ENCODE results near the gene APOC3. TPM values are rescaled to one million over a fixed set of nuclear protein-coding genes. Genes with fewer than 3 reads are reported as not detected.

APOC3 gene
- total RNA-seq, 2 donors from 2014 or later: 5.7 TPM; not detected in 1

- no peak overlapping the region for H3K4me3 ChIP-seq
- H3K27me3 ChIP-seq: no peaks in the 10 kb centered on the region
- no peak overlapping the region for H3K9ac ChIP-seq (ENCODE audit: low read depth in 2 of 2, low read length in 2 of 2)
- no peak for TF ChIP-seq CTCF (IDR thresholded peaks at IDR 0.05)
- intact Hi-C loops (cut with DNase I): loop anchor here (5.0 kb wide), 1 partner anchor 44 kb away; the partner anchor contains the start of gene APOA5
- H3K27ac ChIP-seq: no peak overlapping the region
- no peaks in the 10 kb centered on the region for H3K36me3 ChIP-seq
- H3K9me3 ChIP-seq: no peaks in the 10 kb centered on the region
- H3K4me1 ChIP-seq: peaks cover 5% of the 10 kb centered on the region
- no peak for DNase-seq
These were observed 6.9 kb downstream of the APOC3 start for GRCh38 chr11:116836632-116836991.

GRCh38 chr11:116837231-116838091 is 7.8 kb downstream of the APOC3 start, which contains the start of gene APOA1:
Gene APOA1 (minus strand): TSS chr11:116837622. CDS start chr11:116837387, 235 bp downstream.
- Histone ChIP-seq H3K4me1 (peaks cover 5% of the 10 kb centered on the region), H3K36me3 (no peaks in the 10 kb centered on the region), H3K9ac (ENCODE audit: low read depth in 2 of 2, low read length in 2 of 2) (no peak within 1 kb of the TSS), H3K27ac (no peak within 1 kb of the TSS), H3K4me3 (no peak within 1 kb of the TSS), H3K9me3 (no peaks in the 10 kb centered on the region), H3K27me3 (no peaks in the 10 kb centered on the region)
- no peak for DNase-seq
- intact Hi-C loops (cut with DNase I): loop anchor here (5.0 kb wide), 1 partner anchor 45 kb away; the partner anchor contains the start of gene APOA5
- TF ChIP-seq CTCF (IDR thresholded peaks at IDR 0.05): no peak

GRCh38 chr11:116838321-116839084 is 8.8 kb downstream of the APOC3 start:
- H3K4me1 ChIP-seq: peaks cover 5% of the 10 kb centered on the region
- no peaks in the 10 kb centered on the region for H3K27me3 ChIP-seq
- no peak overlapping the region for H3K27ac ChIP-seq
- no peak overlapping the region for H3K9ac ChIP-seq (ENCODE audit: low read depth in 2 of 2, low read length in 2 of 2)
- no peaks in the 10 kb centered on the region for H3K9me3 ChIP-seq
- DNase-seq: no peak
- TF ChIP-seq CTCF (IDR thresholded peaks at IDR 0.05): no peak
- H3K4me3 ChIP-seq: no peak overlapping the region
- intact Hi-C loops (cut with DNase I): loop anchor here (5.0 kb wide), 1 partner anchor 46 kb away; the partner anchor contains the start of gene APOA5
- no peaks in the 10 kb centered on the region for H3K36me3 ChIP-seq

- H3K4me1 ChIP-seq: peaks cover 5% of the 10 kb centered on the region
- intact Hi-C loops (cut with DNase I): no loop called here
- H3K27ac ChIP-seq: no peak overlapping the region
- no peaks in the 10 kb centered on the region for H3K9me3 ChIP-seq
- H3K4me3 ChIP-seq: no peak overlapping the region
- no peak for TF ChIP-seq CTCF (IDR thresholded peaks at IDR 0.05)
- peaks cover 3% of the 10 kb centered on the region for H3K36me3 ChIP-seq
- no peaks in the 10 kb centered on the region for H3K27me3 ChIP-seq
- H3K9ac ChIP-seq (ENCODE audit: low read depth in 2 of 2, low read length in 2 of 2): no peak overlapping the region
- no peak for DNase-seq
These were observed 10.6 kb downstream of the APOC3 start for GRCh38 chr11:116840224-116840745.

GRCh38 chr11:116840746-116841296 is 11.1 kb downstream of the APOC3 start:
- Histone ChIP-seq H3K27me3 (no peaks in the 10 kb centered on the region), H3K9ac (ENCODE audit: low read depth in 2 of 2, low read length in 2 of 2) (no peak overlapping the region), H3K4me3 (no peak overlapping the region), H3K9me3 (no peaks in the 10 kb centered on the region), H3K36me3 (peaks cover 3% of the 10 kb centered on the region), H3K4me1 (peaks cover 1% of the 10 kb centered on the region), H3K27ac (no peak overlapping the region)
- no peak for TF ChIP-seq CTCF (IDR thresholded peaks at IDR 0.05)
- intact Hi-C loops (cut with DNase I): no loop called here
- DNase-seq: no peak

Measured in colonic mucosa (tissue), 4 donors.